GM19463 (cell line): ENCODE data around the gene ERVK3-1.
"Not testable (repeated sequence)": the region's sequence is repeated elsewhere in the genome, so short reads cannot be mapped to it uniquely, and the experiment has no call there.

ENCODE experiments used
- ATAC-seq: cut with Tn5 transposase; IDR thresholded peaks from one replicate; pipeline ENCODE4 v1.9.1; 2021; ENCODE audit warnings: mild to moderate bottlenecking, moderate library complexity; ENCODE audit not compliant: unreplicated experiment

Gene ERVK3-1

DNA sequence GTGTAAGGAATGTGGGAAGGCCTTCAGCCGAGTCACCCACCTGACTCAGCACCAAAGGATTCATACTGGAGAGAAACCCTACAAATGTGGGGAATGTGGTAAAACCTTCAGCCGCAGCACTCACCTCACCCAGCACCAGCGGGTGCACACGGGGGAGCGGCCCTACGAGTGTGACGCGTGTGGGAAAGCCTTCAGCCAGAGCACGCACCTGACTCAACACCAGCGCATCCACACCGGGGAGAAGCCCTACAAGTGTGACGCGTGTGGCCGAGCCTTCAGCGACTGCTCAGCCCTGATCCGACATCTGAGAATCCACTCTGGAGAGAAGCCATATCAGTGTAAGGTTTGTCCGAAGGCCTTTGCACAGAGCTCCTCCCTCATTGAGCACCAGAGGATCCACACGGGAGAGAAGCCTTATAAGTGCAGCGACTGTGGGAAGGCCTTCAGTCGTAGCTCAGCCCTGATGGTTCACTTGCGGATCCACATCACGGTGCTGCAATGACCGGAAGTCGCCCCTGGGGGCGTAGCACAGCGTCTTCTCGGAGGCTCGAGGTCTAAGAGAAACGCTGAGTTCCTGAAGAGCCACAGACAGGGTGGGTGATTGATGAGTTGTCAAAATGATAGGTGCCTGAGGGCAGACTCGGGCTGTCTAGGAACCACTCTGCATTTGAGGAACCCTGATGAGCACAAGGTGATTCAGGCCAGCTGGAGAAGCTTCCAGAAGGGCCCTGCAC, 33.8 kb downstream of the ERVK3-1 start:
- no peak for ATAC-seq

DNA sequence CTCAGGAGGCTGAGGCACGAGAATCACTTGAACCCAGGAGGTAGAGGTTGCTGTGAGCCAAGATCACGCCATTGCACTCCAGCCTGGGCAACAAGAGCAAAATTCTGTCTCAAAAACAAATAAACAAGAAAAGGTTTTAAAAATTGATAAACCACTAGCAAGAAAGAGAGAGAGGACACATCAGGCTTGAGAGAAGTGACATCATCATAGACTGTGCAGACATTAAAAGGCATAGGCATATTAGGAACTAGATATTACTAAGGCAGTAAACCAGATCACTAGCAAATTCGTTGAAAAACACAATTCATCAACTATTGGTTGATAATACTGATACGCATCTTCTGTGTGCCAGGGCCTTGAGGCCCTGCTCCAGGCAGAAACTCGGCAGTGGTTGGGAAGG, 40.4 kb downstream of the ERVK3-1 start:
- ATAC-seq: no peak

DNA sequence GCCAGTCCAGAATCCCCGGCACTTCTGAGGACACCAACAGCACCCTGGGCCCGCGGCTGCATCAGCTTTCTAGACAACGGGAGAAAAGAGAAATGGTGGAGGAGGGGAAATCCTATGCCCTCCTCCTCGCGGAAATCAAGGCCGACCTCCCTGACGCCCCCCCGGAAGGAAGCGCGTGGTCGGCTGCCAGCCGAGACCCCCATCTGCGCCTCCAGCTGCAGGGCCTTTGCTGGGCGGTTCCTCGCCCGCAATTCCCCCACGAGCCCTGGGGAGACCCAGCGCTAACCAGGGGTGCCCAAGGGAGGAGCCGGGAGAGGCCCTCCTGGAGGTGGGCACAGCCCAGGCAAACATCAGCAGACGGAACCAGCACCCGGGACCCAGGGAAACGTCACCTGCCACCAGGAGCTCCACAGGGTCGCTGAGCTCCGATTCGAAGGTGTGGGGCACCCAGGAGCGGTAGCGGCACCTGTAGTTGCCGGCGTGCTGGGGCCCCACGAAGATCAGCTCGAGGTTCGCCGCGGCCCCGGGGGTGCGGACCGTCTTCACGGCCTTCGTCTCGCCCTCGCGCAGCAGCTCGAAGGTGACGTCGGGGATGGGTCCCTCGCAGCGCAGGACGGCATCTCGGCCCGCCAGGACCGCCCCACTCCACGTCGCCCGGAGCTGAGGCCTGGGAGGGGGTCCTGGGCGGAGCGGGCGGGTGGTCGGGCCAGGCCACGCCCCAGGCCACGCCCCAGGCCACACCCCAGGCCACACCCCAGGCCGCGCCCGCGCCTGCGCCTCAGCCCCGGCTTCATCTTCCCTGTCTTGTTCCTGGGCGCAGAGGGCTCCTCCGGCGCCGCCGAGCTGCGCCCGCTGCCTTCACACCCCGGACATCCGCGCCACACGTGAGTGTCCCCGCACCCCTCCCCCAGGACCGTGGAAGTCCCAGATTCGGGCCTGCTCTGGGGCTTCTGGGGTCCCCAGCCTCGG, 42.1 kb downstream of the ERVK3-1 start:
- ATAC-seq: peak; percentile 95

DNA sequence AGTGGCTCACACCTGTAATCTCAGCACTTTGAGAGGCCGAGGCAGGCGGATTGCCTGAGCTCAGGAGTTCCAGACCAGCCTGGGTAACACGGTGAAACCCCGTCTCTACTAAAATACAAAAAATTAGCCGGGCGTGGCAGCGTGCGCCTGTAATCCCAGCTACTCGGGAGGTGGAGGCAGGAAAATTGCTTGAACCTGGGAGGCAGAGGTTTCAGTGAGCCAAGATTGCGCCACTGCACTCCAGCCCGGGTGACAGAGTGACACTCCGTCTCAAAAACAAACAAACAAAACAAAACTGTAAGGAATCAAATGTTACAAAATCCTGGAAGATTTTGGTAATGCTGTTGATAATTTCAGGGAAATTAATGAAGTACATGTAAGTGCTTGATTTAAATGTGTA, 42.9 kb downstream of the ERVK3-1 start:
- ATAC-seq: not testable (repeated sequence)

DNA sequence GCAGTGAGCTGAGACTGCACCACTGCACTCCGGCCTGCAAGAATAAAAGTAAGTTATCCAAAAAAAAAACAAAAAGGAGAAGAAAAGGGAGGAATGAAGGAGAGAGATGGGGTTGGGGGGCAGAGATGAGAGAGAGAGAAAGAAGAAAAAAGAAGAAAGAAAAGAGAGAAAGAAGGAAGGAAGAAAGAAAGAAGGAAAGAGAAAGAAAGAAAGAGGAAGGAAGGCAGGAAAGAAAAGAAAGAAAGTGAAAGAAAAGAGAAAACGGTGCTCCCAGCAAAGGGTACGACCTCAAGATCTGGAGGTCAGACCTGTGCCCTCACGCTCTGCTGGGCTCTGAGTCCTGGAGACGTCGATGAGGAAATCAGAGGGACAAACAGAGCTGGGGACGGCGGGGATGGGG, 44.4 kb downstream of the ERVK3-1 start:
- no peak for ATAC-seq

DNA sequence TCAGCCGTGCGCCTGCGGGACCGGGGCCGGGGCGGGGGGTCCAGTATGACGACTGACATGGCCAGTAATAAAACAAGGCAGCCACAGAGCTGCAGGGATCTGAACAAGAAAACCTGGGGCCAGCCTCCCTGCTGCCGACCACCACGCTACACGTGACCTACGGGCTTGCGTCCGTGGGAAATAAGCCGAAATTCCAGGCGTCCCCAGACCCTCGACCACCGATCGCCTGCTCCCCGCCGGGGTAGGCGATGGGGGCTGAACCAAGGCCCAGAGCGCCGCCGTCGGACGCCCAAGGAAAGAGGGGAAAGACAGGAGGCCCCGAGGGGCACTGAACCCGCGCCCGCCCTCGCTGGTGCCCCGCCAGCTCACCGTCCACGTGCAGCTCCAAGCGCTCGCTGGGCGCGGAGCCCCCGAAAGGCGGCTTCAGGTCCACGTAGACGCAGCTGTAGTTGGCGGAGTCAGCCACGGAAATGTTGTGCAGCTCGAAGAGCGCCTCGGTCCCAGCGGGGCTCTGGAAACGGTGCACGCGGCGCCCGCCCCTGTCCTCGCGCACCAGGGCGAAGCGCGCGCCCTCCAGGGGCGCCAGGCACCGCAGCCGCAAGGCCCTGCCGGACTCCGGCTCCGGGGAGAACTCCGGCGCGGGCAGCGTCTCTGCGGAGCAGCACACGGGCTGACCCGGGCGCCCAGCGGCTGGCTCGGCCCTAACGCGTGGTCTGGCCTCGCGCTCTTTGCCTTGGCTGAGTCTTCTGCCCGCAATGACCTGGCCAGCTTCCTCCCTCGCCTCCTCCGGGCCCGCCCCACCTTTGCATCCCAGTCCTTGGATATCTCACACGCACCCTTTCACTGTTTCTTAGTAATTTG, 45.1 kb downstream of the ERVK3-1 start:
- ATAC-seq: no peak

DNA sequence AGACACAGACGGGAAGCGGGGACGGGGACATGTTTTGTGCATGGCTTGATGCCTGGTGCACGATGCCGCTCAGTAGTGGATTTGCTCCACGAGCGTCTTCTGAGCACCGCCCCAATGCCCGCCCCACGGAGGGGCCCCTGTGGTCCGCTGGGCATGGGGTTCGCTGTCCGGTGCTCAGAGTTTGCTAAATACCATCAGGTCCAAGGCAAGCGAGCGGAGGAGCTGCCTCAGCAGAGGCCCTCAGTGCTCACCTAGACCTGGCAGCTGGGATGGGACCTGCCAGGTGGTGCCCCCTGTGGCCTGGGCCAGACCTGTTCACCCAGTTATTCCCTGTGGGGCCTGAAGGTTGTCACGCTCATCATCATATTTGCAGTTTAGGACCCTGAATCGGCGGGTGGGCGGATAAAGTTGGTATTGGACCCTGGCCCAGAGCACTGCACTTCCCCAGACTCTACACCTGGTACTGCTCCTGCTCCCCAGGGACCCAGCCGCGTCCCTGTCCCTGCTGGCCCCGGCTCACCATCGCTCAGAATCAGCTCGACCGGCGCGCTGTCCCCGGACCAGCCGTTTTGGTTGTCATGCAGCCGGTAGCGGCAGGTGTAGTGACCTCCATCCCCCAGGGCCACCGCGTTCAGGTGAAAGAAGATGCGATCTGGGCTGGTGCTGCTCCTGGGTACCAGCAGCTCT, 45.8 kb downstream of the ERVK3-1 start:
- no peak for ATAC-seq

DNA sequence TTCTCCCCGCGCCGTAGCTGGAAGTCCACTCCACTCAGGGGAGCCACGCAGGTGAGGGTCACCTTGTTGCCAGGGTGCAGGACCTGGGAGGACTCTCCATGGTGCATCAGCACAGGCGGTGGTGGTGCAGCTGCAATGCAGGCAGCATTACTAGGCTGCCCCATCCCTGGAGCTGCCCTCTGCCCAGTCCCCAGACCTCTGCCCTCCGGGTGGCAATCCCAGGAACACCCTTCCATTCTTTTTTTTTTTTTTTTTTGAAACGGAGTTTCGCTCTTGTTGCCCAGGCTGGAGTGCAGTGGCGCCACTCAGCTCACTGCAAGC, 46.3 kb downstream of the ERVK3-1 start:
- no peak for ATAC-seq

DNA sequence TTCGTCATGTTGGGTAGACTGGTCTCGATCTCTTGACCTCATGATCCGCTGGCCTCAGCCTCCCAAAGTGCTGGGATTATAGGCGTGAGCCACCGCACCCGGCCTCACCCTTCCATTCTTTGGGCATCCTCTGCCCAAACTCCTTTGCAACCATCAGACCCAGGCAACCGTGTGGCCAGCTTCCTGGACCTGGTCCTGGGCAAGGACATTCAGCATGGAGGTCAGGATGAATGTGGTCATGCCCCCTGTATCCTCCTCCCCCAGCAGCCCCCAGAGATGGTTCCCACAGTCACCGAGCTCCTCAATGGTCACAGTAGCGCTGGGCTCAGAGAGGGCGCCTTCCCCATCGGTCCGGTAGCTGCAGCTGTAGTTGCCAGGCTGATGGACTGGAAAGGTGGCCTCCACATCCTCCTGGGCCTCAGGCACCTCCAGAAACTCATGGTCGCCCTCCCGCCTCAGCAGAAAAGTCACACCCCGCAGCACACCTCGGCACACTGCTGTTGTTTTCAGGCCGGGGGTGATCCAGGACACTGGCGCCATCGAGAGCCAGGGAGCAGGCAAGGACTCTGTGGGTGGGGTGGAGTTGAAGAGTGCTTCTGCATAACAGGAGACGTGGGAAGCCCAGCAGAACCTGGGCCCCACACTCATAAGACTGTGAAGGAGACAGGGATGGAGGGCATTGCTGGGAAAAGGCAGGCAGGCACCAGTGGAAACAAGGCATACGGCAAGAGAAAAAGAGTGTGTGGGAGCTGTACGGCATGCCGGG, 47.0 kb downstream of the ERVK3-1 start:
- no peak for ATAC-seq

DNA sequence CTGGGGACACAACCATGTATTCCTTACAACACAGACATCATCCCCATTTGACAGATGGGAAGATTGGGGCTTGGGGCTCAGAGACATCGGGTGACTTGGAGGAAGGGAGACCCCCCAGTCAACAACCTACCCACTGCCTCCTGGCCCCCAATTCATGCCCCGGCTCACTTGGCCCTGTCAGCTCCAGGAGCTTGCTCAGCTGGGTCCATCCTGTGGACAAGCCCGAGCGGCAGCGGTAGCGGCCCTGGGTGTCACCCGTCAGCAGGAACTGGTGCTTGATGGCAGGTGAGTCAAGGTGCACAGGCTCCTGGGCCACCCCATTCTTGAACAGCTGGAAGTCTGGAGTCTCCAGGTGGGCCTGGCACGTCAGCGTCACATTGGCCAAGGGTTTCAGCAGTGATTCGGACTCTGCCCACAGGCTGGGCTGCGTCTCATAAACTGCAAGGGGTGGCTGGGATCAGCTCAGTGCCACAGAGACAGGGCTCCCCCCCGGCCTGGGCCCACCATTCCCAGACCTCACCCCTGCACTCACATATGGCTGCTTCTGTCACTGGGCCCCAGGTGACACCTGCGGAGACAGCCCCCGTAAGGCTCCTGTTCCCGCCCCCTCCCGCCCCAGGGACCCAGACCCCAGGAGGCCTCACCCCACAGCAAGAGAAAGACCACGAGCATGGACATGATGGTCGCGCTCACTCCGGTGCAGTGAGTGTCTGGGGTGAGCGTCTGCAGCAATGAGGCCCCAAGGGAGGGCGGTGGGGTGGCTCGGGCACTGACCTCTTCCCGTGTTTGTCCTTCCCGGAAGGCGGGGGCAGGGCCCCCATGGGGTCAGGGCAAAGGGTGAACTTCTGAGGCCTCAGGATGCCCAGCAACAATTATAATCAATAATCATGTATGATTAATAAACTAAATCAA, 47.8 kb downstream of the ERVK3-1 start, which contains the start of gene A1BG:
TSS of gene A1BG (minus strand) at position 733 of the 912 bp plus-strand sequence. CDS start at position 678, 55 bp downstream.
- no peak for ATAC-seq

DNA sequence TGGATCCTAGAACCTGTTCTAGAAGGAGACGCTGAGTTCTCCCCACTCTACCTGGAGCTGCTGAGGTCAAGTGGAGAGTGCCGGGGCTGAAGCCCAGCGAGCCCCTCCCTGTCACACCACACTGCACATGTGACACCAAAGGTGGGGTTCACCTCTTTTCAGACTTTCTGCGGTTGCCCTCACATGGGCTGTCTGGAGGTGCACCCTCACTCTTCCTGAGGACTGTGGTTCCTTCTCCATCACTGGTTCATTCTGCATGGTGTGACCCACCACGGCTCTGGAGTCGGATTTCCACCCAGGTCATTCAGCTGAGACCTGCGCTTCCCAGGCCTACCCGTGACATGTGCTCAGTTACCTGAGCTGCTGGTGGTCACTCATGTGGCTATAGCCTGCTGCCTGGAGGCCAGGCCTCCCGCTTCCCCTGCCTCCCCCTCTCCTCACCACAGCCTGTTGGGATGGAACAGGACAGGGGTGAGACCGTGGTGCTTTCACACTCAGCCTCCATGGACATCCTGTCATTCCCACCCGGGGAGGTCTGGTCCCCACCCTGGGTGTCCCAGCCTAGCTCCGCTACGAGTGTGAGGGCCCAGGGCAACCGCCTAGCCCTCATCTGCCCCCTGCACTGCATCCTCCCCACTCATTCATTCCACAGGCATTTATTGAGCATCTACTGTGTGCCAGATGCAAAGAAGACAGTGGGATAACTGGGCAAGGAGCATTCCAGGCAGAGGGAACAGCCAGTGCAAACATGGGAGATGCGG, 48.7 kb downstream of the ERVK3-1 start:
- ATAC-seq: no peak

DNA sequence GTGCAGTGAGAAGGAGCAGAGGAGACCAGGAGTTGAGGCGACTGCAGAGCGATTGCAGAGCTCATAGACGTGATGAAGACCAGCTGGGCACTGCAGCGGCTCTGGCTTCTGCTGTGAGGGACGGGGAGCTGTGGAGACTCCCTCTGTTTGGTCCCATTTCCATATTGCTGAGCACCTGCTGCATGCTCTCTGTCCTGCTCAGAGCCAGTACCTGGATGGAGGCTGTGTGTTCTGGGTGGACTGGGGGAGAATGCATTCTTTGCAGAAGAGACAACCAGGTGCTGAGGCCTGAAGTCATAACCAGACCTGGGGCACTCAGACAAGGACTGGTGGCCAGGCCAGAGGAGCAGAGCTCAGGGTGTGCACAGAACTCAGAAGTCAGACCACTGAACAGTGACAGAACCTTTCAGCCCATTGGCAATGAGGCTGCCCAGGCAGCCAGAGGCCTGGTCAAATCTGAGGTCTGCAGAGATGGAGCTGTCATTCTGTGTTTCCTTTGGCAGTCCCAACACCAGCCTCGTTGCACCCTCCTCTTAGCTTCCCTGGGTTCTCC, 49.4 kb downstream of the ERVK3-1 start:
- ATAC-seq: no peak

DNA sequence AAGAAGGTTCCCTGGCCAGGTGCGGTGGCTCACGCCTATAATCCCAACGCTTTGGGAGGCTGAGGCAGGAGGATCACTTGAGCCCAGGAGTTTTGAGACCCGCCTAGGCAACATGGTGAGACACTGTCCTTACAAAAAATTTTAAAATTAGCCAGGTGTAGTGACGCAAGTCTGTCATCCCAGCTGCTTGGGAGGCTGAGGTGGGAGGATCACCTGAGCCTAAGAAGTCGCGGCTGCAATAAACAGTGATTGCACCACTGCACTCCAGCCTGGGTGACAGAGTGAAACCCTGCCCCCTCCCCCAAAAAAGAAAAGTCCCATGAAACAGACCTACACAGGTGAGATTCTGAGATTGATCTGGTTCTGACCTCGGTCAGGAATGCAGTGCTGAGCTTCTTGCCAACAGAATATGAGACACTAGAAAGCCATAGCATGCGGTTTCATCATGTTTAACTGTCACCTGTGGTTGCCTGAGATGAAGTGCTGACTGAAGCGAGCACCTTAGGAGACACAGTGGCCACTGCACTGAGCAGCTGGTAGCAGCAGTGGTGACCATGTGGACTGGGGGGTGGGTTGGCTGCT, 50.1 kb downstream of the ERVK3-1 start:
- no peak for ATAC-seq

DNA sequence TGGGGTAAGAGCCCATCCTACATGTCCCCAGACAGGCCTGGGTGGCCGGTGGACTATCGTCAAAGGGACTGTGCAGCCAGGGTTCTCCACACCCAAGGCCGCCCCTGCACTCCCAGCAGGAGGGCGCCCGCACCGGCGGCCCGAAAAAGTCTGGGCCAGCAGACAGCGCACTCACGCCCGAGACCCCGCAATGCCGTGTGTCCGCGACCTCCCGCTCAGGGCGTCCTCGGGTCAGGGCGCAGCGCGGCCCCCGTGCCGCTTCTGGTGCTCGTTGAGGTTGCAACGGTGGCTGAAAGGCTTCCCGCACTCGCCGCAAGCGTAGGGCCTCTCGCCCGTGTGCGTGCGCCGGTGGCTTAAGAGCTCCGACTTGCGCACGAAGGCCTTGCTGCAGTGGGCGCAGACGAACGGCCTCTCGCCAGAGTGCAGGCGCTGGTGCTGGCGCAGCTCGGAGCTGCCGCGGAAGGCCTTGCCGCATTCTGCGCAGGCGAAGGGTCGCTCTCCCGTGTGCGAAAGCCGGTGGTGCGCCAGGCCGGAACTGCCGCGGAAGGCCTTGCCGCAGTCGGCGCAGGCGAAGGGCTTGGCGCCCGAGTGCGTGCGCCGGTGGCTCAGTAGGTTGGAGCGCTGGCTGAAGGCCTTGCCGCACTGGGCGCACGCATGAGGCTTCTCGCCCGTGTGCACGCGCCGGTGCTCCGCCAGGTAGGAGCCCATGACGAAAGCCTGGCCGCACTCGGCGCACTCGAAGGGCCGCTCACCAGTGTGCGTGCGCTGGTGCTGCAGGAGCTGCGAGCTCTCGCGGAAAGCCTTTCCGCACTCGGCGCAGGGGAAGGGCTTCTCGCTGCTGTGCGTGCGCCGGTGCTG, 51.0 kb downstream of the ERVK3-1 start:
- ATAC-seq: no peak

DNA sequence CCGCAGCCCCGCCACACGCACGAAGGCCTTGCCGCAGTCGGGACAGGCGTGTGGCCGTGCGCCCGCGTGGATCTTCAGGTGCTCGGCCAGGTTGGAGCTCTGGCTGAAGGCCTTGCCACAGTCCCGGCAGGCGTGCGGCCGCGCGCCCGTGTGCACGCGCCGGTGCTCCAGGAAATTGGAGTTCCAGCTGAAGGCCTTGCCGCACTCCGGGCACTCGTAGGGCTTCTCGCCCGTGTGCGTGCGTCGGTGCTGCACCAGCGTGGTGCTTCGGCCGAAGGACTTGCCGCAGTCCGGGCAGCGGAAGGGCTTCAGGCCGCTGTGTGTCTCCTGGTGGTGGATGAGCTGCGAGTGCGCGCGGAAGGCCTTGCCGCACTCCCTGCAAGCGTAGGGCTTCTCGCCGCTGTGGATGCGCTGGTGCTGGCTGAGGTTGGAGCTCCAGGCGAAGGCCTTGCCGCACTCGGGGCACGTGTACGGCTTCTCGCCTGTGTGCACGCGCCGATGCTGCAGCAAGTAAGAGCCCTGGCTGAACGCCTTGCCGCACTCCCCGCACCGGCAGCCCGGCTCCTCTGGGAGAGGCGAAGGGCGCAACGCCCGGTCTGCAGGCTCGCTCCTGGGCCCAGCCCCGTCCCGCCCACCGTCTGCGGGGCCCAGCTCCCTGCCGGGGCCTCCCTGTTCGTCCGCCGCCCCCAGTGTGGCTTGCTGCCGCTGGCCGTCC, 51.7 kb downstream of the ERVK3-1 start:
- ATAC-seq: no peak
